K562 (cell line): ENCODE data around the gene SLC41A3. TPM values are rescaled to one million over a fixed set of nuclear protein-coding genes. Genes with fewer than 3 reads are reported as not detected.

Experiments
- ATAC-seq: fragments of 200-7000 bp; cut with Tn5 transposase; 3 replicates; pipeline ENCODE4 v1.9.1; 2020; ENCODE audit warnings: moderate library complexity
- BruUV-seq: library from RNA; stranded (reverse); fragments of 400-500 nt; replicated peaks from 2 replicates; lab custom pipeline; 2021; lab: Mats Ljungman, UMichigan
- CTCF ChIA-PET: fragments of 300-600 bp; formaldehyde crosslinking; extraction: SDS; loops from one replicate; lab custom pipeline; 2021; ENCODE audit warnings: low intra/inter-chr PET ratio; lab: Yijun Ruan, JAX
- POLR2A ChIA-PET: fragments of 300-600, 350-650 bp; sonication (Branson Sonifier 250); formaldehyde crosslinking; extraction: SDS; loops from one replicate; lab custom pipeline; 2021; ENCODE audit warnings: antibody characterized with exemption, inconsistent platforms; lab: Yijun Ruan, JAX
- DNase-seq, 4 experiments: peaks; one replicate each; pipeline versions ENCODE4 v3.0.0 to v3.0.0-alpha.2; 2011 to 2018; ENCODE audit warnings: low spot score in 3 of 4, mixed read lengths in 3 of 4; ENCODE audit errors: extremely low read depth in 1 of 4
- FAIRE-seq: peaks from 2 replicates; lab custom pipeline; 2011; peaks lifted over from hg19 to GRCh38; lab: Jason Lieb, UNC
- H2AFZ ChIP-seq: 2 replicates; pipeline ENCODE4 v1.6.0; 2011; ENCODE audit warnings: low read depth, low read length, control low read depth, inconsistent platforms
- H3K27ac ChIP-seq: fragments of 200-600 bp; 3 replicates; pipeline ENCODE4 v1.8.0; 2011; ENCODE audit warnings: low read depth, mild to moderate bottlenecking, control low read depth, inconsistent platforms, low read length, moderate library complexity, mixed read lengths; ENCODE audit errors: extremely low read depth
- H3K27me3 ChIP-seq, 2 experiments: fragments of 300-600 bp in 1 of 2; 2 replicates in 1 of 2; 3 replicates in 1 of 2; pipeline versions ENCODE4 v1.6.0 to v1.8.0; 2011; ENCODE audit warnings: inconsistent platforms in 2 of 2, low read length in 2 of 2, mild to moderate bottlenecking in 1 of 2, mixed read lengths in 1 of 2, moderate library complexity in 1 of 2; ENCODE audit not compliant: control insufficient read depth in 2 of 2, insufficient read depth in 2 of 2
- H3K36me3 ChIP-seq: fragments of 300-600 bp; 3 replicates; pipeline ENCODE4 v1.8.0; 2011; ENCODE audit warnings: mild to moderate bottlenecking, low read length, inconsistent platforms; ENCODE audit not compliant: control insufficient read depth, insufficient read depth
- H3K4me1 ChIP-seq, 2 experiments: fragments of 200-600 bp in 1 of 2; replicated peaks in 1 of 2; 2 replicates in 1 of 2; 3 replicates in 1 of 2; pipeline versions ENCODE4 v1.5.1 to v1.8.0; 2011; ENCODE audit warnings: inconsistent platforms in 2 of 2, low read length in 2 of 2, mild to moderate bottlenecking in 1 of 2, mixed read lengths in 1 of 2, moderate library complexity in 1 of 2; ENCODE audit not compliant: control insufficient read depth in 2 of 2, insufficient read depth in 2 of 2
- H3K4me2 ChIP-seq: 2 replicates; pipeline ENCODE4 v1.6.1; 2011; ENCODE audit warnings: low read length, control low read depth, inconsistent platforms, mixed read lengths; ENCODE audit not compliant: insufficient read depth
- H3K4me3 ChIP-seq: fragments of 200-600 bp; sonication (generic), shearing (Covaris generic); 2 replicates; pipeline ENCODE4 v1.5.1; 2016; ENCODE audit warnings: control low read depth, inconsistent platforms
- H3K79me2 ChIP-seq: fragments of 200-600 bp; 3 replicates; pipeline ENCODE4 v1.8.0; 2011; ENCODE audit warnings: low read length, inconsistent platforms; ENCODE audit not compliant: control insufficient read depth, insufficient read depth
- H3K9ac ChIP-seq, 2 experiments: 2 replicates each; pipeline versions ENCODE4 v1.6.0 to v1.6.1; 2011; ENCODE audit warnings: low read depth in 2 of 2, low read length in 2 of 2, control low read depth in 1 of 2, inconsistent platforms in 1 of 2, mild to moderate bottlenecking in 1 of 2, mixed read lengths in 1 of 2; ENCODE audit not compliant: insufficient read depth in 1 of 2
- H3K9me1 ChIP-seq: one replicate; pipeline ENCODE4 v1.6.0; 2011; ENCODE audit warnings: inconsistent platforms, mild to moderate bottlenecking, low read length, moderate library complexity; ENCODE audit not compliant: control insufficient read depth, insufficient read depth
- H3K9me3 ChIP-seq: replicated peaks from 2 replicates; pipeline ENCODE4 v1.5.1; 2011; ENCODE audit warnings: low read depth, low read length, inconsistent platforms; ENCODE audit not compliant: control insufficient read depth, insufficient read depth
- H4K20me1 ChIP-seq: replicated peaks from 2 replicates; pipeline ENCODE4 v1.6.1; 2011; ENCODE audit warnings: low read length, inconsistent platforms, mixed read lengths; ENCODE audit not compliant: control insufficient read depth, insufficient read depth
- MAFG ChIP-seq: fragments of 450-650 bp; conservative IDR thresholded peaks from 2 replicates; pipeline ENCODE4 v1.6.1; 2016; ENCODE audit warnings: missing genetic modification characterization, missing compliant biosample characterization
- NFIC ChIP-seq: fragments of 450-650 bp; IDR thresholded peaks from 2 replicates; pipeline ENCODE4 v1.6.1; 2017; ENCODE audit warnings: mild to moderate bottlenecking, inconsistent platforms
- RAD21 ChIP-seq, 2 experiments: fragments of 250-450 bp in 1 of 2; fragments of 450-650 bp in 1 of 2; sonication (Bioruptor Pico) in 1 of 2; formaldehyde crosslinking in 1 of 2; IDR thresholded peaks in 1 of 2; conservative IDR thresholded peaks in 1 of 2; 2 replicates each; pipeline versions ENCODE4 v1.4.0 to v1.8.0; 2020 to 2022; ENCODE audit warnings: mild to moderate bottlenecking in 2 of 2, moderate library complexity in 1 of 2
- ZNF766 ChIP-seq: fragments of 200-800 bp; sonication (Bioruptor generic); conservative IDR thresholded peaks from 2 replicates; pipeline ENCODE4 v1.6.1; 2016; ENCODE audit warnings: missing genetic modification characterization, missing compliant biosample characterization
- WGBS: fragments of 100-300 bp; shearing (Covaris generic); methylation state at CpG from one replicate; pipeline ENCODE4 v1.1.6; 2016; ENCODE audit warnings: low coverage, mixed read lengths; ENCODE audit not compliant: insufficient coverage; ENCODE audit errors: missing lambda C conversion rate; 5-methylcytosine and 5-hydroxymethylcytosine counted together
- in situ Hi-C: fragments of 300-500 bp; cut with MboI; formaldehyde crosslinking; loops from 4 replicates; pipeline ENCODE4 v1.15.0; 2018; ENCODE audit warnings: inconsistent platforms, mixed read lengths
- intact Hi-C: fragments of 100-400 bp; cut with micrococcal nuclease; formaldehyde crosslinking; loops from 2 replicates; pipeline ENCODE4 v1.14.2; 2022
- polyA plus RNA-seq, 8 experiments: library from polyadenylated mRNA; depleted of rRNA in 4 of 8; stranded (reverse) in 5 of 8; unstranded in 3 of 8; fragments of >200 nt; fragmentation: Nextera tagmentation in 2 of 8; fragmentation: Illumina TruSeq in 1 of 8; extraction: Ambion mirVana in 2 of 8; extraction: Trizol in 1 of 8; gene quantifications; 2 replicates each; pipeline versions ENCODE4 v1.2.1 to v1.2.3, GENCODE V29; 2011 to 2014; ENCODE audit warnings: inconsistent platforms in 1 of 8, missing spikeins in 1 of 8
- total RNA-seq, 7 experiments: library from RNA; depleted of rRNA in 6 of 7; stranded (reverse); fragments of >200 nt in 6 of 7; fragmentation: Illumina TruSeq in 2 of 7; extraction: Trizol in 2 of 7; gene quantifications; 2 replicates each; pipeline versions ENCODE4 v1.2.1 to v1.2.3, GENCODE V29; 2011 to 2021; ENCODE audit warnings: low replicate concordance in 1 of 7

The SLC41A3 gene
- total and polyA plus RNA-seq, 9 of the 15 experiments (the other 6 are each of a cell fraction or from before 2014, with no cell fraction given), result 4.1 to 20.7 (median 11.2) TPM

DNA sequence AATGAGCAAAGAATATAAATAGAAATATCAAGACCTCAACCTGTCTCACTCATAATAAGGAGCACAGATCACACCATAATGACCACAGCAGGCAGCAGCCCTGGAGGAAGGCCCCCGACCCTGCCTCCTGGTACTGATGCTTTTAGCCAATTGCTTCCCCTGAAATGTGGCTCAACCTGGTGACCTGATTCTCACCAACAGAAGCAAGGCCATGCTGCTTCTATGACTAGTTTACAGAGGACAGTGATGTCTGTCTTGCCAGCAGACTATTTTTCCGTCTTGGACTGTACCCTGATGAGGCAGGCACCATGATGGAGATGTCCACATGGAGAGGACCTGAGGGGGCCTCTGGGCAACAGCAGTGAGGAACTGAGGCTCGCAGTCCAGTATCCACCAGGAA lies 18.0 kb downstream of the SLC41A3 start (continued):
- no peak for TF ChIP-seq MAFG (tag)

DNA sequence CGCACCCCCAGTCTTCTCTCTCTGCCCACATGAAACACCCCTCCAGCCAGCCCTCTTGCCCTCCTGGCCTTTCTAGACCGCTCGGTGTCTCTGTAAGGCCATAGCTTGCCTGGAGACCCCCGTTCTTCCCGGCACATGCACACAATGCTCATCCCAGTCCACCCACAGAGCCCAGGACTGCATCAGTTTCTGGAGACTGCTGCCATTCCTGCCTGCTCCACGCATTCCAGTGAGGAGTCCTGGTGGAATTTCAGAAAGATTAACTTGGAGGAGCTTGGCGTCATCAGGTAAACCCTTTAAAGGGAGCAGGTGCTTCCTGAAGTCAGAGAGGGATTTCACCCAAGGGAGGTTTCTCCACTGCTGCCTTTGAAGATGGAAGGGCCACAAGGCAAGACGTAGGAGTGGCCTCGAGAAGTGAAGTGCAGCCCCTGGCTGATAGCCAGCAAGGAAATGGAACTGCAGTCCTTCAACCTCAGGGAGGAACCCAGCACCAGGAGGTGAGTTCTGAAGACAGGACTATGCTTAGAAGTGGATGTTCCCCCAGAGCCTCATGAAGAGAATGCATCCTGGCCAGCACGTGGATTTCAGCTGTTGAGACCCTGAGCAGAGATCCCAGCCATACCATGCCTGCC lies 19.2 kb downstream of the SLC41A3 start:
- no TSS peak for BruUV-seq
- no peak overlapping the region for H3K27ac ChIP-seq
- no peak overlapping the region for H2AFZ ChIP-seq
- intact Hi-C loops (no loop called here), in situ Hi-C loops (no loop called here)
- TF ChIP-seq RAD21 (CRISPR knock-in tag; conservative IDR thresholded peaks at IDR 0.05 in 1 of 2, IDR thresholded peaks at IDR 0.05 in 1 of 2), result no peak
- TF ChIP-seq ZNF766 (CRISPR knock-in tag), result peak; percentile 72; the same call in 1 of the 2 replicates
- TF ChIP-seq NFIC, result peak; percentile 73
- CTCF ChIA-PET, result no interaction called here
- H3K4me2 ChIP-seq, result no peak overlapping the region
- POLR2A ChIA-PET, result no interaction called here
- H3K27me3 ChIP-seq, result no peaks in the 10 kb centered on the region
- H3K36me3 ChIP-seq, result no peaks in the 10 kb centered on the region
- FAIRE-seq (no peak), ATAC-seq (peak; percentile 70), DNase-seq (peak in 1 of 4 experiments; percentile 47)
- no peaks in the 10 kb centered on the region for H3K79me2 ChIP-seq
- no peaks in the 10 kb centered on the region for H3K9me3 ChIP-seq
- H4K20me1 ChIP-seq, result no peaks in the 10 kb centered on the region
- H3K9ac ChIP-seq, result no peak overlapping the region
- WGBS, result 32% methylated on average over 10 of the region's 10 CpGs
- no peaks in the 10 kb centered on the region for H3K9me1 ChIP-seq
- H3K4me3 ChIP-seq, result no peak overlapping the region
- H3K4me1 ChIP-seq, result peaks cover 0 to 4% of the 10 kb centered on the region in 2 experiments; a peak in 2 of 5 replicates
